IPS DF 6.9 (cell line): Measurements from ENCODE around the gene PLD1.

Source experiments
- DNase-seq: peaks from one replicate; pipeline ENCODE4 v3.0.0-alpha.2; 2013; ENCODE audit warnings: low read depth, low spot score
- H3K27ac ChIP-seq: one replicate; pipeline ENCODE4 v1.5.1; 2013; ENCODE audit warnings: low read length, control low read depth
- H3K27me3 ChIP-seq: 2 replicates; pipeline ENCODE4 v1.6.1; 2013; ENCODE audit warnings: mild to moderate bottlenecking, low read length; ENCODE audit not compliant: control insufficient read depth, insufficient read depth
- H3K36me3 ChIP-seq: 2 replicates; pipeline ENCODE4 v1.6.1; 2013; ENCODE audit warnings: low read length; ENCODE audit not compliant: control insufficient read depth, insufficient read depth
- H3K4me1 ChIP-seq: 2 replicates; pipeline ENCODE4 v1.6.1; 2013; ENCODE audit warnings: low read length; ENCODE audit not compliant: control insufficient read depth, insufficient read depth
- H3K4me3 ChIP-seq: 2 replicates; pipeline ENCODE4 v1.5.1; 2013; ENCODE audit warnings: mild to moderate bottlenecking, low read length
- H3K9me3 ChIP-seq: 2 replicates; pipeline ENCODE4 v1.6.1; 2013; ENCODE audit warnings: low read length, inconsistent platforms; ENCODE audit not compliant: control insufficient read depth, insufficient read depth
- WGBS: extraction: QIAGEN DNeasy Blood & Tissue Kit; methylation state at CpG from one replicate; pipeline ENCODE4 v1.1.7; 2013; ENCODE audit warnings: mixed read lengths, missing lambda C conversion rate; ENCODE audit not compliant: insufficient read length, insufficient coverage; 5-methylcytosine and 5-hydroxymethylcytosine counted together

Gene PLD1

GRCh38 chr3:171622126-171622525 lies 188.2 kb downstream of the PLD1 start:
- Histone ChIP-seq H3K4me1 (no peaks in the 10 kb centered on the region), H3K4me3 (no peak overlapping the region), H3K27me3 (no peaks in the 10 kb centered on the region), H3K36me3 (no peaks in the 10 kb centered on the region), H3K27ac (no peak overlapping the region), H3K9me3 (no peaks in the 10 kb centered on the region)
- no CpG with 5 or more reads among the region's 2 CpGs for WGBS
- no peak for DNase-seq

- Histone ChIP-seq H3K9me3 (no peaks in the 10 kb centered on the region; the same call in 1 of the 2 replicates), H3K27me3 (no peaks in the 10 kb centered on the region), H3K4me1 (no peaks in the 10 kb centered on the region), H3K36me3 (no peaks in the 10 kb centered on the region), H3K4me3 (no peak overlapping the region), H3K27ac (no peak overlapping the region)
- no CpG with 5 or more reads among the region's 1 CpG for WGBS
- no peak for DNase-seq
These were observed 189.4 kb downstream of the PLD1 start for GRCh38 chr3:171620825-171621434.

- H3K27ac ChIP-seq, result no peak overlapping the region
- H3K27me3 ChIP-seq, result no peaks in the 10 kb centered on the region
- no peak overlapping the region for H3K4me3 ChIP-seq
- no peak for DNase-seq
- H3K4me1 ChIP-seq, result no peaks in the 10 kb centered on the region
- no CpG with 5 or more reads among the region's 4 CpGs for WGBS
- no peaks in the 10 kb centered on the region; the same call in 1 of the 2 replicates for H3K9me3 ChIP-seq
- H3K36me3 ChIP-seq, result no peaks in the 10 kb centered on the region
These were observed 193.5 kb downstream of the PLD1 start for GRCh38 chr3:171616798-171617197.

GRCh38 chr3:171615686-171616085 lies 194.6 kb downstream of the PLD1 start:
- Histone ChIP-seq H3K9me3 (no peaks in the 10 kb centered on the region; the same call in 1 of the 2 replicates), H3K27ac (no peak overlapping the region), H3K27me3 (no peaks in the 10 kb centered on the region), H3K36me3 (no peaks in the 10 kb centered on the region), H3K4me3 (no peak overlapping the region), H3K4me1 (no peaks in the 10 kb centered on the region)
- DNase-seq, result no peak
- WGBS, result no CpG with 5 or more reads among the region's 1 CpG

- no peaks in the 10 kb centered on the region for H3K36me3 ChIP-seq
- no peaks in the 10 kb centered on the region; the same call in 1 of the 2 replicates for H3K9me3 ChIP-seq
- H3K27ac ChIP-seq, result no peak overlapping the region
- H3K4me3 ChIP-seq, result no peak overlapping the region
- no peaks in the 10 kb centered on the region for H3K4me1 ChIP-seq
- no peaks in the 10 kb centered on the region for H3K27me3 ChIP-seq
- no peak for DNase-seq
These were observed 195.0 kb downstream of the PLD1 start for GRCh38 chr3:171615281-171615680.

- no peak overlapping the region for H3K4me3 ChIP-seq
- H3K36me3 ChIP-seq, result no peaks in the 10 kb centered on the region
- no peaks in the 10 kb centered on the region; the same call in 1 of the 2 replicates for H3K9me3 ChIP-seq
- no peak overlapping the region for H3K27ac ChIP-seq
- WGBS, result no CpG with 5 or more reads among the region's 11 CpGs
- H3K27me3 ChIP-seq, result no peaks in the 10 kb centered on the region
- DNase-seq, result peak; percentile 16
- no peaks in the 10 kb centered on the region for H3K4me1 ChIP-seq
These were observed 195.9 kb downstream of the PLD1 start for GRCh38 chr3:171614318-171614921.

GRCh38 chr3:171607452-171607851 lies 202.8 kb downstream of the PLD1 start:
- no peak for DNase-seq
- no peak overlapping the region for H3K27ac ChIP-seq
- H3K36me3 ChIP-seq, result no peaks in the 10 kb centered on the region
- H3K4me1 ChIP-seq, result no peaks in the 10 kb centered on the region
- no peaks in the 10 kb centered on the region for H3K9me3 ChIP-seq
- no peak overlapping the region for H3K4me3 ChIP-seq
- WGBS, result no CpG with 5 or more reads among the region's 1 CpG
- H3K27me3 ChIP-seq, result no peaks in the 10 kb centered on the region

GRCh38 chr3:171606151-171606751 lies 204.0 kb downstream of the PLD1 start:
- Histone ChIP-seq H3K4me1 (no peaks in the 10 kb centered on the region), H3K27ac (no peak overlapping the region), H3K27me3 (no peaks in the 10 kb centered on the region), H3K36me3 (no peaks in the 10 kb centered on the region), H3K9me3 (no peaks in the 10 kb centered on the region), H3K4me3 (no peak overlapping the region)
- WGBS, result no CpG with 5 or more reads among the region's 6 CpGs
- DNase-seq, result no peak

- Histone ChIP-seq H3K4me3 (no peak overlapping the region), H3K36me3 (no peaks in the 10 kb centered on the region), H3K9me3 (no peaks in the 10 kb centered on the region), H3K27ac (no peak overlapping the region), H3K27me3 (no peaks in the 10 kb centered on the region), H3K4me1 (no peaks in the 10 kb centered on the region)
- DNase-seq, result no peak
- no CpG with 5 or more reads among the region's 5 CpGs for WGBS
These were observed 205.9 kb downstream of the PLD1 start for GRCh38 chr3:171604370-171604769.

- no peaks in the 10 kb centered on the region for H3K4me1 ChIP-seq
- WGBS, result no CpG with 5 or more reads among the region's 4 CpGs
- no peaks in the 10 kb centered on the region for H3K9me3 ChIP-seq
- H3K36me3 ChIP-seq, result no peaks in the 10 kb centered on the region
- H3K4me3 ChIP-seq, result no peak overlapping the region
- no peaks in the 10 kb centered on the region for H3K27me3 ChIP-seq
- no peak overlapping the region for H3K27ac ChIP-seq
- DNase-seq, result no peak
These were observed 208.2 kb downstream of the PLD1 start for GRCh38 chr3:171602072-171602471.

GRCh38 chr3:171600030-171600429 lies 210.3 kb downstream of the PLD1 start:
- H3K27me3 ChIP-seq, result no peaks in the 10 kb centered on the region
- no peaks in the 10 kb centered on the region for H3K36me3 ChIP-seq
- no peak for DNase-seq
- WGBS, result no CpG with 5 or more reads among the region's 6 CpGs
- no peak overlapping the region for H3K4me3 ChIP-seq
- H3K9me3 ChIP-seq, result no peaks in the 10 kb centered on the region
- no peaks in the 10 kb centered on the region for H3K4me1 ChIP-seq
- no peak overlapping the region for H3K27ac ChIP-seq
